ENCODE results near the gene TRPC4.

DNA sequence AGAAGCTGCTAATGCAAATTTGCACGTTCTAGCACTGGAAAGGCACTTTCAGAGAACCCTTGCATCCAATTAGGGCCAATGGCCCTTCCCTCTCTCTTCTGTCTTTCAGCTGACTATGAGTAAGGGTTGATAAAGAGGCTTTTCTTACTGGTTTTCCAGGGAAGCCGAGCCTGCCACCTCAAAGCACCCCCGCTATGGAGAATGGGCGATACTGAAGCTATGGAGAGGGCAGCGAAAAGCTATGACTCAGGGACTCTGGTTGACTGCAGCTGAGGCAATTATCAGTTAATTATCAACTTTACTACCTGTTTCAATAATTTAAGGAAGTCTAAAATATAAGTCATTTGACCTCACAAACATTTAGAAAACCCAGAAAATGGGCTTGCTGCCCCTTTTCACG is 115.8 kb downstream of the TRPC4 start:
- TF ChIP-seq CTCF (conservative IDR thresholded peaks at IDR 0.05 in 1 of 2, IDR thresholded peaks at IDR 0.05 in 1 of 2; ENCODE audit: extremely low read depth in 1 of 2, insufficient read depth in 1 of 2, low read depth in 1 of 2, low read length in 2 of 2) (no peak), EZH2 (IDR thresholded peaks at IDR 0.05; ENCODE audit: borderline replicate concordance, low read length) (no peak)
